Transverse colon (tissue), 4 donors: ENCODE data around the gene JCAD.

Experiments used
- CTCF ChIP-seq, 5 experiments: fragments of 200-600 bp in 3 of 5; fragments of 450-650 bp in 2 of 5; sonication (generic) in 3 of 5; IDR thresholded peaks; 1 replicate in 2 of 5; 2 replicates in 3 of 5; pipeline ENCODE4 v1.5.1; 2016 to 2017; ENCODE audit warnings: antibody characterized with exemption in 5 of 5, inconsistent platforms in 3 of 5, mild to moderate bottlenecking in 2 of 5, moderate library complexity in 1 of 5
- EP300 ChIP-seq: sonication (generic); formaldehyde crosslinking; IDR thresholded peaks from one replicate; pipeline ENCODE4 v1.6.1; 2017; ENCODE audit warnings: antibody characterized with exemption, low read depth
- POLR2A ChIP-seq: fragments of 450-650 bp; IDR thresholded peaks from one replicate; pipeline ENCODE4 v1.6.1; 2016; ENCODE audit warnings: antibody characterized with exemption, mild to moderate bottlenecking, moderate library complexity
- POLR2AphosphoS5 ChIP-seq, 3 donors: sonication (generic); formaldehyde crosslinking; IDR thresholded peaks; one replicate each; pipeline ENCODE4 v1.6.1; 2016; ENCODE audit warnings: antibody characterized with exemption in 3 of 3

GRCh38 chr10:30047924-30048531 is 11.4 kb downstream of the JCAD start:
- no peak for TF ChIP-seq EP300
- no peak for TF ChIP-seq CTCF (IDR thresholded peaks at IDR 0.05)
- TF ChIP-seq POLR2AphosphoS5 (IDR thresholded peaks at IDR 0.05), result no peak
- no peak for TF ChIP-seq POLR2A
